ENCODE data around the gene COLEC11.

- TF ChIP-seq POLR2A (IDR thresholded peaks at IDR 0.05) (no peak), CTCF (IDR thresholded peaks at IDR 0.05) (no peak), EP300 (IDR thresholded peaks at IDR 0.05) (no peak)
These were observed 19.2 kb upstream of the COLEC11 start for GRCh38 chr2:3575534-3576262.
